ENCODE results near the gene HDAC7.
A peak's percentile ranks its signal among the peaks of the same experiment; 100 is the strongest.
"Not testable (repeated sequence)": the region's sequence is repeated elsewhere in the genome, so short reads cannot be mapped to it uniquely, and the experiment has no call there.

The HDAC7 gene

GRCh38 chr12:47828008-47828975 is 8.6 kb upstream of the HDAC7 start:
- no peak for DNase-seq

- DNase-seq: no peak
Observed at GRCh38 chr12:47825173-47825639, 5.5 kb upstream of the HDAC7 start.

DNA sequence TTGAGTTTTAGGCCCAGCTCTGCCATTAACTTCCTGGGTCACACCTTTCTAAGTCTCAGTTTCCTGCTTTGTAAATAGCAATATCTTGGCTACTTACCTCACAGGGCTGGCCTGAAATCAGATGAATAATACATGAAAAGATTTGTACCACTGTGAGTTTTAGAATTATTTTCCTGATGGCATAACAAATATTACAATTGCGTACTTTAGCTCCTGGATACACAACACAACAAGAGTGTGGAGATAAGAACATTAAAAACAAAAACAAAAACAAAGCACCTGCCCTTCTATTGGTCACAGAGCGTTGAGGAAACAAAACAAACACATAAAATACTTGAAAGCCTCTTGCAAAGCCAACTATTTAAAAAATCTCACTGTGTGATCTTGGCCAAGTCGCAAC is 4.9 kb upstream of the HDAC7 start:
- no peak for DNase-seq

DNA sequence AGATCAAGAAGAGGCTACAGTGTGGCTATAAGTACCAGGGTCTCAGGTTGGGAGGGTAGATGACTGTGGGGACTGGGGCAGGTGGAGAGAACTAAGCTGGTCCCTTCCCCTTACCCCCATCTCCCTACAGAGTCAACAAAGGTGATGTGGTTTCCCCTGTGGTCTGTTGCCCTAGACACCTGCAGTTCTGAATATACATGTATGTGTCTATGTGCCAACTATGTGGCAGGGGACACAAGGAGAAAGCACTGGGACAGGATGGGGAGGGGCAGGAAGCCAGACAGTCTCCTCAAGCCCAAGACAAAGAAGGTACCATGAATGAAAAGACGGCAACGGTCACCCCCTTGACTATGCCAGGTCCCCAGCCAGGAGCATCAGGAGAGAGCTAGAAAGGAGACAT is 4.5 kb upstream of the HDAC7 start:
- DNase-seq: no peak

DNA sequence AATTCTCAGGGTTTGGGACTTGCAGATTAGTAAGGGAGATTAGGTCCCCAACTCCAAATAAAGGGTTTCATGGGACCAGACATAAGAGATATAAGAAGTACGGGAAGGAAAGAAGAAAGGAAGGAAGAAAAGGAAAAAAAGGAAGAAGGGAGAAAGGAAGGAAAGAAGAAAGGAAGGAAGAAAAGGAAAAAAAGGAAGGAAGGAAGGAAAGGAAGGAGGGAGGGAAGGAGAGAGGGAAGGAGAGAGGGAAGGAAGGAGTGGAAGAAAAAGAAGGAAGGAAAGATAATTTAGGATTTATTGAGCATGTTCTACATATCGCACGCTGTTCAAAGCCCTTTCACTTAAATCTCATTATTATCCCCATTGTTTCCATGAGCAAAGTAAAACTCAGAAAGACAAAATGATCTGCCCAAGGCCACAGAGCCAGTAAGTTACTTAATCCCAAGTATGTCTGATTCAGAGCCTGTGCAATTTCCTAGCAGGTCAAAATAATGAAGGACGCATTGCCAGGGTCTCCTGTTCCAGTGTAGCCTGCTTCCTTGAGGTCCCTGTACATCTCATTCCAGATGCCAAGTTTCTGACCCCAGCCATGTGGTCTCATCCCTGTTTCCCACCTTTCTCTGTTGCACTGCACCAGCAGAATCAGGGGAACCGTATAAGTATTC is 3.9 kb upstream of the HDAC7 start:
- no peak for DNase-seq

GRCh38 chr12:47822863-47823262 is 3.2 kb upstream of the HDAC7 start:
- DNase-seq: no peak

- DNase-seq: no peak
Observed at GRCh38 chr12:47822401-47822800, 2.7 kb upstream of the HDAC7 start.

GRCh38 chr12:47821346-47821706 is 1.6 kb upstream of the HDAC7 start:
- no peak for DNase-seq

- peak; percentile 56 for DNase-seq
Observed at GRCh38 chr12:47820631-47821345, 1.1 kb upstream of the HDAC7 start.

- no peak for DNase-seq
Observed at GRCh38 chr12:47819138-47819895, 386 bp downstream of the HDAC7 start.

GRCh38 chr12:47818467-47819137 is 1.1 kb downstream of the HDAC7 start:
- no peak for DNase-seq

GRCh38 chr12:47818007-47818376 is 1.7 kb downstream of the HDAC7 start:
- DNase-seq: no peak

GRCh38 chr12:47817272-47818006 is 2.3 kb downstream of the HDAC7 start:
- DNase-seq: no peak

DNA sequence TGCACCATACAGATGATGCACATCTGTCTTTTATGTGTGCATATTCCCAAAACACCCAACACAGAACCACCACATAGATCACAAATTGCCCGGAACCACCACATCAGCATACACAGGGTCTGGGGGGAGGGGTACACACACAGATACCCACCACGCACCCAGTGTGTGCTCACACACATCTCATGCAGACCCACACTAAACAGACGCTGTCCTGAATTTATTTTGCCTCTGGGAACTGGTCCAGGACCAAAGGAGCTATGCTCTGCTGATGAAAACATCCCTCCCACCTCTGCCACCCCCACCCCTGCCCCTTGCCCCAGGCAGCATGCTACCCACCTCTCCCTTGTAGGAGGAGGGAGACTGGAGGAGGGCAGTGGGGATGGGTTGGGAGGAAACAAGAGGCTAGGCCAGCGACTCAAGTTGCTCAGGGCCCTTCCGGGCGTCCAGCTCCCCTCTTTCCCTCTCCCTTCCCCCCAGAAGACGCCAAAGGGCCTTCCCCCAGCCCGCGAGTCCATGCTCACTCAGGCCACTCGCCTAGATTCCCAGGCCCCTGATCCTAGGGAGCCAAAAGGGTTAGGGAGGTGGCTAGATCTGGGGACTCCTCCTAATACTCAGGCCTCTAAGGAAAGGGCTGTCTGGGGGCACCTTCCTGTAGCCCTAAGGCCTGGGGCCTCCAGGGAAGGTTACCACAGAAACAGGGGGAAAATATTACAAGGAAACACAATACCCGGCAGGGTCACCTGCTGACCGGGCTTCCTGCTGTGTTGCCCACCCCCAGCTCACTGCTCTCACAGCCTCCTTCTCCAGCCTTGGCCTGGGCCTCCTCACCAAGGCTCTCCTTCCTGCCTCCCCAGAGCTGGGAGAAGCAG is 3.1 kb downstream of the HDAC7 start:
- no peak for DNase-seq

GRCh38 chr12:47815447-47815846 is 4.3 kb downstream of the HDAC7 start:
- not testable (repeated sequence) for DNase-seq

GRCh38 chr12:47814539-47815170 is 5.0 kb downstream of the HDAC7 start:
- no peak for DNase-seq

DNA sequence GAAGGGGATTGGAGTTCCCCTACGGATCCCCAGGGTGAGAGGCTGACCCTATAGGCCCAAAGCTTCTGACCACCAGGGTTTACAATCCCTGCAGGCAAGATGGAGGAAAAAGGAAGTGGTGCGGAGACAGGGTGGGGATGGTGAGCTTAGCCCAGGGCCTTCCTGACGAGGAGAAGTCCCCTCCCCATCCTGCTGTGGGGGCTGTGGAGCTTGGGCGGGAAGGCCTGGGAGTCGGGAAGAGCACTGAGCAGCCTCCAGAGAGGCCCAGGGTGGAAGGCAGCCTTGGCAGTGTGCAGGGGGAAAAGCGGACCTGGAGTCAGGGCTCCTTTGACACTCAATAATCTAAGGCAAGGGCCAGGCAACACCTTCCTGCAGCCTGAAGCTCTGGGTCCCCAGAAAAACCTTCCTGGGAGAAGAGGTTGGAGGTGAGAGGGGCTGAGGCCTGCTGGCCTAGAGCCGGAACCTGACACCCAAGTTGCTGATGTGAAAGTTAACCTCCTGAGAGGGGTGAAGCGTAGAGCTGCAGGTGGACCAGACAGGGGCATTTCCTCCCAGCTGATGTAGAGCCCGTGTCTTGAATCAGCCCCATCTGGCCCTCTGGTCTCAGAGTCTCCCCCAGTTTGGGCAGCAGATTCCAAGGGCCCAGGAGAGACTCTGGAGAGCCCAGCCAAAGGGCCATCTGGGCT is 6.0 kb downstream of the HDAC7 start:
- no peak for DNase-seq

GRCh38 chr12:47812797-47813510 is 6.7 kb downstream of the HDAC7 start:
- DNase-seq: peak; percentile 50

Measured in GOT3 (cell line).